Fibroblast of upper back skin (primary cell): ENCODE data around the gene NME7.

ENCODE experiments used
- DNase-seq: peaks from one replicate; pipeline ENCODE4 v3.0.0-alpha.2; 2013

NME7 gene

GRCh38 chr1:169121146-169121923 lies 246.3 kb downstream of the NME7 start:
- no peak for DNase-seq

- DNase-seq, result no peak
These were observed 247.5 kb downstream of the NME7 start for GRCh38 chr1:169120066-169120465.

- DNase-seq, result peak; percentile 63
These were observed 248.2 kb downstream of the NME7 start for GRCh38 chr1:169119405-169119804.

GRCh38 chr1:169118227-169118626 lies 249.4 kb downstream of the NME7 start:
- DNase-seq, result no peak

GRCh38 chr1:169117599-169117998 lies 250.0 kb downstream of the NME7 start:
- DNase-seq, result no peak

GRCh38 chr1:169117014-169117413 lies 250.6 kb downstream of the NME7 start:
- DNase-seq, result no peak

- DNase-seq, result no peak
These were observed 251.6 kb downstream of the NME7 start for GRCh38 chr1:169115891-169116585.

- DNase-seq, result peak; percentile 98
These were observed 253.9 kb downstream of the NME7 start for GRCh38 chr1:169113613-169114119.

GRCh38 chr1:169112241-169112640 lies 255.4 kb downstream of the NME7 start:
- DNase-seq, result no peak

GRCh38 chr1:169111472-169111871 lies 256.1 kb downstream of the NME7 start:
- no peak for DNase-seq

GRCh38 chr1:169110689-169111447 lies 256.7 kb downstream of the NME7 start:
- DNase-seq, result no peak

GRCh38 chr1:169110236-169110635 lies 257.4 kb downstream of the NME7 start:
- no peak for DNase-seq

- DNase-seq, result peak; percentile 76
These were observed 257.9 kb downstream of the NME7 start for GRCh38 chr1:169109561-169110134.

GRCh38 chr1:169108863-169109560 lies 258.6 kb downstream of the NME7 start:
- DNase-seq, result no peak

- no peak for DNase-seq
These were observed 259.4 kb downstream of the NME7 start for GRCh38 chr1:169108223-169108622.

GRCh38 chr1:169107603-169108208 lies 259.9 kb downstream of the NME7 start:
- peak; percentile 39 for DNase-seq

GRCh38 chr1:169106921-169107602 lies 260.5 kb downstream of the NME7 start:
- DNase-seq, result no peak

GRCh38 chr1:169106095-169106920 lies 261.3 kb downstream of the NME7 start, which contains the start of gene ATP1B1:
ATP1B1 (plus strand) TSS chr1:169106690; CDS start chr1:169106830, 140 bp downstream.
- DNase-seq, result peak; percentile 81

- no peak for DNase-seq
These were observed 262.0 kb downstream of the NME7 start for GRCh38 chr1:169105434-169106094.

- no peak for DNase-seq
These were observed 262.5 kb downstream of the NME7 start for GRCh38 chr1:169105087-169105433.
